GM13977 (cell line): ENCODE measurements around the gene PMS1.

Source experiments
- DNase-seq: peaks from one replicate; pipeline ENCODE4 v3.0.0; 2012; ENCODE audit warnings: low spot score
- CTCF ChIP-seq: IDR thresholded peaks from 2 replicates; pipeline ENCODE4 v1.5.1; 2012; ENCODE audit warnings: mild to moderate bottlenecking, control low read depth; ENCODE audit not compliant: insufficient read depth; ENCODE audit errors: extremely low read depth, missing control alignments
- in situ Hi-C: fragments of 300-500 bp; cut with MboI; formaldehyde crosslinking; loops from one replicate; pipeline ENCODE4 v1.12.0; 2022; ENCODE audit warnings: low sequenced_read_pairs, low pct_unique_long_range_greater_than_20kb, mixed read lengths, inconsistent platforms; ENCODE audit not compliant: unreplicated experiment

The PMS1 gene

GRCh38 chr2:189841019-189841418 is 56.8 kb downstream of the PMS1 start:
- in situ Hi-C loops = no loop called here
- no peak for DNase-seq
- no peak for TF ChIP-seq CTCF

- TF ChIP-seq CTCF = no peak
- in situ Hi-C loops = no loop called here
- no peak for DNase-seq
These were observed 64.0 kb downstream of the PMS1 start for GRCh38 chr2:189848276-189848675.

- DNase-seq = no peak
- TF ChIP-seq CTCF = no peak
- in situ Hi-C loops = no loop called here
These were observed 65.3 kb downstream of the PMS1 start for GRCh38 chr2:189849550-189849949.

- TF ChIP-seq CTCF = no peak
- no peak for DNase-seq
- in situ Hi-C loops = no loop called here
These were observed 67.0 kb downstream of the PMS1 start for GRCh38 chr2:189851174-189851826.

GRCh38 chr2:189854187-189854586 is 69.9 kb downstream of the PMS1 start:
- no peak for TF ChIP-seq CTCF
- in situ Hi-C loops = no loop called here
- no peak for DNase-seq

- in situ Hi-C loops = no loop called here
- no peak for TF ChIP-seq CTCF
These were observed 70.7 kb downstream of the PMS1 start for GRCh38 chr2:189854940-189855339.

More at GRCh38 chr2:189854940-189855339, 70.7 kb downstream of the PMS1 start:
- DNase-seq = no peak
